ENCODE measurements around the gene SLC23A2.

DNA sequence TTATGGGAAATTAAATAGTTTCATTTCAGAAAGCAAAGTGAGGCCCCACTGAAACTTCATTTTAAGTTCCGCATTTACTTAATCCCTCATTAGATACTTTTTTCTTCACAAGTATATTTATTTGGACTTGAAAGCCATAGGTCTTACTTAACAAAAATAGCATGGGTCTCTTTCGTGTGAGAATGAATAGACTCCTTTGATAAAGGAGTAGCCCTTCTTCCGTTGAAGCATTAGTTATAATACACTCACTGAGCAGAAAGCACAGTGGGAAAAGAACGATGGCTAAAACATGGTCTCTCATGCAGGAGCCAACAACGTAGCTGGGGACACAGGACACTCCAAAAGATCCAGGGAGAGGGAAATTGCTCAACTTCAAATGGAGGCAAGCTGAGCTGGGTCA lies 130.4 kb downstream of the SLC23A2 start:
- TF ChIP-seq, protein P1, sequence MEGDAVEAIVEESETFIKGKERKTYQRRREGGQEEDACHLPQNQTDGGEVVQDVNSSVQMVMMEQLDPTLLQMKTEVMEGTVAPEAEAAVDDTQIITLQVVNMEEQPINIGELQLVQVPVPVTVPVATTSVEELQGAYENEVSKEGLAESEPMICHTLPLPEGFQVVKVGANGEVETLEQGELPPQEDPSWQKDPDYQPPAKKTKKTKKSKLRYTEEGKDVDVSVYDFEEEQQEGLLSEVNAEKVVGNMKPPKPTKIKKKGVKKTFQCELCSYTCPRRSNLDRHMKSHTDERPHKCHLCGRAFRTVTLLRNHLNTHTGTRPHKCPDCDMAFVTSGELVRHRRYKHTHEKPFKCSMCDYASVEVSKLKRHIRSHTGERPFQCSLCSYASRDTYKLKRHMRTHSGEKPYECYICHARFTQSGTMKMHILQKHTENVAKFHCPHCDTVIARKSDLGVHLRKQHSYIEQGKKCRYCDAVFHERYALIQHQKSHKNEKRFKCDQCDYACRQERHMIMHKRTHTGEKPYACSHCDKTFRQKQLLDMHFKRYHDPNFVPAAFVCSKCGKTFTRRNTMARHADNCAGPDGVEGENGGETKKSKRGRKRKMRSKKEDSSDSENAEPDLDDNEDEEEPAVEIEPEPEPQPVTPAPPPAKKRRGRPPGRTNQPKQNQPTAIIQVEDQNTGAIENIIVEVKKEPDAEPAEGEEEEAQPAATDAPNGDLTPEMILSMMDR (IDR thresholded peaks at IDR 0.05), result no peak
- TF ChIP-seq POLR2A (IDR thresholded peaks at IDR 0.05), result no peak
